D721Med (cell line): ENCODE results near the gene LRRC41.
"Not testable (repeated sequence)": the region's sequence is repeated elsewhere in the genome, so short reads cannot be mapped to it uniquely, and the experiment has no call there.

Experiments
- DNase-seq: peaks from one replicate; pipeline ENCODE4 v3.0.0; 2011; ENCODE audit warnings: low spot score; ENCODE audit not compliant: insufficient read length
- FAIRE-seq: peaks from 2 replicates; lab custom pipeline; 2011; peaks lifted over from hg19 to GRCh38; lab: Jason Lieb, UNC
- TF ChIP-seq, protein P1 (sequence below): IDR thresholded peaks from 2 replicates; pipeline ENCODE4 v1.5.1; 2012; ENCODE audit warnings: mild to moderate bottlenecking, control low read depth; ENCODE audit not compliant: insufficient read depth; ENCODE audit errors: missing control alignments

LRRC41 gene

DNA sequence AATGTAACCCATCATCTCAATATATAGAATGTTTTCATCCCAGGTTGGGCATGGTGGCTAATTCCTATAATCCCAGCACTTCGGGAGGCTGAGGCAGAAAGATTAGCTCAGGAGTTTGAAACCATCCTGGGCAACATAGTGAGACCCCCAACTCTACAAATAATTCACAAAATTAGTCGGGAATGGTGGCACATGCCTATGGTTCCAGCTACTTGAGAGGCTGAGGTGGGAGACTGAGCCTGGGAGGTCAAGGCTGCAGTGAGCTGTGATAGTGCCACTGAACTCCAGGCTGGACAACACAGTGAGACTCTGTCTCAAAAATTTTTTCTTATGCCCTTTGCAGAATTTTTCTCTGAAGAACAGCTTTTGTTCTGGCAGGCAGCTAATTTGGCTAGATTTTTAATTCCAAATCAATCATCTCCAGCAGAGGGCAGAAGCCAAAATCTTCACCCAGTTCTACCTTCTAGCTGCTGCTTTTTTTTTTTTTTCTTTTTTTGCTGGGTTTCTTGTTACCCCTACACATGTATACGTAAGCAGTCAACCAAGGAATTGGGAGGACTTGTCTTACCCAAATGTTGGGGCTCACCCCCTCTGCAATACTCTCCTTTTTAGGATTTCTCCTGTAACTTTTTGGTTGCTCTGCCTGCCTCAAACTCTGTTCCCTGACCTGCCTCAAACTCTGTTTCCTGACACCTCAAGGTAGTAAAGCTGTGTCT is 58.6 kb downstream of the LRRC41 start:
- FAIRE-seq = no peak
- no peak for DNase-seq
- TF ChIP-seq, protein P1, sequence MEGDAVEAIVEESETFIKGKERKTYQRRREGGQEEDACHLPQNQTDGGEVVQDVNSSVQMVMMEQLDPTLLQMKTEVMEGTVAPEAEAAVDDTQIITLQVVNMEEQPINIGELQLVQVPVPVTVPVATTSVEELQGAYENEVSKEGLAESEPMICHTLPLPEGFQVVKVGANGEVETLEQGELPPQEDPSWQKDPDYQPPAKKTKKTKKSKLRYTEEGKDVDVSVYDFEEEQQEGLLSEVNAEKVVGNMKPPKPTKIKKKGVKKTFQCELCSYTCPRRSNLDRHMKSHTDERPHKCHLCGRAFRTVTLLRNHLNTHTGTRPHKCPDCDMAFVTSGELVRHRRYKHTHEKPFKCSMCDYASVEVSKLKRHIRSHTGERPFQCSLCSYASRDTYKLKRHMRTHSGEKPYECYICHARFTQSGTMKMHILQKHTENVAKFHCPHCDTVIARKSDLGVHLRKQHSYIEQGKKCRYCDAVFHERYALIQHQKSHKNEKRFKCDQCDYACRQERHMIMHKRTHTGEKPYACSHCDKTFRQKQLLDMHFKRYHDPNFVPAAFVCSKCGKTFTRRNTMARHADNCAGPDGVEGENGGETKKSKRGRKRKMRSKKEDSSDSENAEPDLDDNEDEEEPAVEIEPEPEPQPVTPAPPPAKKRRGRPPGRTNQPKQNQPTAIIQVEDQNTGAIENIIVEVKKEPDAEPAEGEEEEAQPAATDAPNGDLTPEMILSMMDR = peak; percentile 38

DNA sequence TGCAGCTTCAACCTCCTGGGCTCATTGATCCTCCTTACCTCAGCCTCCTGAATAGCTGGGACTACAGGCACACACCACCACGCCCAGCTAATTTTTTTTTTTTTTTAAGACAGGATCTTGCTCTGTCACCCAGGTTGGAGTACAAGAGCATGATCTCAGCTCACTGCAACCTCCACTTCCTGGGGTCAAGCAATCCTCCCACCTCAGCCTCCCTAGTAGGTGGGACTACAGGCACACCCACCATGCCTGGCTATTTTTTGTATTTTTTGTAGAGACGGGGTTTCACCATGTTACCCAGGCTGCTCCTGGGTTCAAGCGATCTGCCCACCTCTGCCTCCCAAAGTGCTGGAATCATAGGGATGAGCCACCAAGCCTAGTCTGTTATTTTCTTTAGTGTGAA is 59.6 kb downstream of the LRRC41 start:
- FAIRE-seq, DNase-seq: not testable (repeated sequence)

DNA sequence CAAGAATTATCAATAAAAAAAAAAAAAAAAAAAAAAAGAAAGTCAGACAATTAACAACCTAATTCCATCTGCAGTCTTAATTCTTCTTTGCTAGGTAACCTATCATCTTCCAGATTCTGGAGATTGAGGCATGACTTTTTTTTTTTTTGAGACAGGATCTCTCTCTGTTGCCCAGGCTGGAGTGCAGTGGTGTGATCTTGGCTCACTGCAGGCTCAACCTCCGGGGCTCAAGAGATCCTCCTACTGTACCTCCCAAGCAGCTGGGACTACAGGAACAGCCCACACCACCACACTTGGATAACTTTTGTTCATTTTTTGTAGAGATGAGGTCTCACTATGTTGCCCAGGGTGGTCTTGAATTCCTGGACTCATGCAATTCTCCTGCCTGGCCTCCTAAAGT is 60.5 kb downstream of the LRRC41 start:
- FAIRE-seq = no peak
- TF ChIP-seq, protein P1 = no peak
- no peak for DNase-seq

DNA sequence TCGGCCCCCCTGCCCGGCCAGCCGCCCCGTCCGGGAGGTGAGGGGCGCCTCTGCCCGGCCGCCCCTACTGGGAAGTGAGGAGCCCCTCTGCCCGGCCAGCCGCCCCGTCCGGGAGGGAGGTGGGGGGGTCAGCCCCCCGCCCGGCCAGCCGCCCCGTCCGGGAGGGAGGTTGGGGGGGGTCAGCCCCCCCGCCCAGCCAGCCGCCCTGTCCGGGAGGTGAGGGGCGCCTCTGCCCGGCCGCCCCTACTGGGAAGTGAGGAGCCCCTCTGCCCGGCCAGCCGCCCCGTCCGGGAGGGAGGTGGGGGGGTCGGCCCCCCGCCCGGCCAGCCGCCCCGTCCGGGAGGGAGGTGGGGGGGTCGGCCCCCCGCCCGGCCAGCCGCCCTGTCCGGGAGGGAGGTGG is 61.7 kb downstream of the LRRC41 start:
- not testable (repeated sequence) for FAIRE-seq, DNase-seq

DNA sequence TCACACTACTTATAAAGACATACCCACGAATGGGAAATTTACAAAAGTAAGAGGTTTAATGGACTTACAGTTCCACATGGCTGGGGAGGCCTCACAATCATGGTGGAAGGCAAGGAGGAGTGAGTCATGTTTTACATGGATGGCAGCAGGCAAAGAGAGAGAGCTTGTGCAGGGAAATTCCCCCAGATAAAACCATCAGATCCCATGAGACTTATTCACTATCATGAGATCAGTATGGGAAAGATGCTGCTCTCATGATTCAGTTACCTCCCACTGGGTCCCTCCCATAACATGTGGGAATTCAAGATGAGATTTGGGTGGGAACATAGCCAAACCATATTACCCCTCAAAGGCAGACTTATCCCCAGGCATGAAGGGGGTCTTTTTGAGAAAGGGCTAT is 64.6 kb downstream of the LRRC41 start:
- not testable (repeated sequence) for FAIRE-seq, DNase-seq

DNA sequence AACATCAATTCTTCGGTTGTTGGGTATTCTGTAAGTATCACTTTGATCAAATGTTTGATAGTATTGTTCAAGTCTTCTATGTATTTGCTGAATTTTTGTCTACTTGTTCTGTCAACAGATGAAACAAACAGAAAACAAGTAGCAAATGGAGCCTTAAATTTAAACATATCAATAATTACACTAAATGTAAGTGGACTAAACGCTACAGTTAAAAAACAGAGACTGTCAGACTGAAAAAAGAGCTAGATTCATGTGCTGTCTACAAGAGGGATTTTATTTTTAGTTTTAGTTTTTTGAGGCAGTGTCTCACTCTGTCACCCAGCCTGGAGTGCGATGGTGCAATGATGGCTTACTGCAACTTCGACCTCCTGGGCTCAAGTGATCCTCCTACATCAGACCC is 66.5 kb downstream of the LRRC41 start:
- TF ChIP-seq, protein P1 = no peak
- FAIRE-seq (no peak), DNase-seq (no peak)

DNA sequence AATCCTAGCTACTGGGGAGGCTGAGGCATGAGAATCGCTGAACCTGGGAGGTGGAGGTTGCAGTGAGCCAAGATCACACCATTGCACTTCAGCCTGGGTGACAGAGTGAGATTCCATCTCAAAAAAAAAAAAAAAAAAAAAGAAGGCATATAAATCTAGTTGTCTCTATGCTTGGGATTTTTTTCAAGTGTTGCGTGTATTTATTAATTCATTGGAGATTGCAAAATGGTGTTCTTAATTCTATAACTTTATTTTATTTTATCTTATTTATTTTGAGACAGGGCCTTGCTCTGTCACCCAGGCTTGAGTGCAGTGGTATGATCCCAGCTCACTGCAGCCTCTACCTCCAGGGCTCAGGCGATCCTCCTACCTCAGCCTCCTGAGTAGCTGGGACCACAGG is 72.2 kb downstream of the LRRC41 start:
- DNase-seq, FAIRE-seq: not testable (repeated sequence)
